ENCODE measurements around the gene SIRT7.

- no peak for TF ChIP-seq CTCF (conservative IDR thresholded peaks at IDR 0.05)
- TF ChIP-seq EZH2 (IDR thresholded peaks at IDR 0.05; ENCODE audit: low read depth) = no peak
Measured at GRCh38 chr17:81955058-81955681, 37.2 kb upstream of the SIRT7 start.
